GM23248 (cell line): Measurements from ENCODE around the gene DFFB. TPM values are rescaled to one million over a fixed set of nuclear protein-coding genes. Genes with fewer than 3 reads are reported as not detected.

ENCODE experiments used
- DNase-seq: peaks from one replicate; pipeline ENCODE4 v3.0.0-alpha.2; 2015
- H2AFZ ChIP-seq: fragments of 200-600 bp; sonication (generic); 2 replicates; pipeline ENCODE4 v1.6.1; 2016; ENCODE audit warnings: antibody characterized with exemption
- H3F3A ChIP-seq: fragments of 200-600 bp; sonication (generic); 2 replicates; pipeline ENCODE4 v1.6.1; 2016; ENCODE audit warnings: mild to moderate bottlenecking, antibody characterized with exemption, mixed run types; ENCODE audit not compliant: insufficient read depth
- H3K27ac ChIP-seq: fragments of 200-600 bp; sonication (generic); 2 replicates; pipeline ENCODE4 v1.5.1; 2016; ENCODE audit warnings: mild to moderate bottlenecking
- H3K27me3 ChIP-seq: fragments of 200-600 bp; sonication (generic); replicated peaks from 2 replicates; pipeline ENCODE4 v1.6.1; 2016; ENCODE audit warnings: mild to moderate bottlenecking; ENCODE audit not compliant: insufficient read depth
- H3K36me3 ChIP-seq: fragments of 200-600 bp; sonication (generic); 2 replicates; pipeline ENCODE4 v1.6.1; 2016; ENCODE audit warnings: low read depth, mild to moderate bottlenecking
- H3K4me1 ChIP-seq: fragments of 200-600 bp; sonication (generic); 2 replicates; pipeline ENCODE4 v1.6.1; 2016; ENCODE audit warnings: mild to moderate bottlenecking; ENCODE audit not compliant: insufficient read depth
- H3K4me2 ChIP-seq: fragments of 200-600 bp; sonication (generic); one replicate; pipeline ENCODE4 v1.6.1; 2016; ENCODE audit warnings: mild to moderate bottlenecking; ENCODE audit not compliant: unreplicated experiment
- H3K4me3 ChIP-seq: fragments of 200-600 bp; sonication (generic); 2 replicates; pipeline ENCODE4 v1.5.1; 2016; ENCODE audit warnings: mild to moderate bottlenecking
- H3K79me2 ChIP-seq: fragments of 200-600 bp; sonication (generic); 2 replicates; pipeline ENCODE4 v1.6.1; 2016; ENCODE audit warnings: mild to moderate bottlenecking; ENCODE audit not compliant: insufficient read depth
- H3K9ac ChIP-seq: fragments of 200-600 bp; sonication (generic); 2 replicates; pipeline ENCODE4 v1.6.1; 2016; ENCODE audit warnings: mild to moderate bottlenecking
- H3K9me2 ChIP-seq: fragments of 200-600 bp; sonication (generic); 2 replicates; pipeline ENCODE4 v1.6.1; 2016; ENCODE audit warnings: mixed run types, mild to moderate bottlenecking, moderate library complexity; ENCODE audit not compliant: insufficient read depth
- H3K9me3 ChIP-seq: fragments of 200-600 bp; sonication (generic); one replicate; pipeline ENCODE4 v1.6.1; 2017; ENCODE audit warnings: low read depth
- H4K20me1 ChIP-seq: fragments of 200-600 bp; sonication (generic); 2 replicates; pipeline ENCODE4 v1.6.0; 2016; ENCODE audit not compliant: insufficient read depth
- EZH2 ChIP-seq: fragments of 200-600 bp; sonication (generic); IDR thresholded peaks from 2 replicates; pipeline ENCODE4 v1.6.1; 2018; ENCODE audit warnings: antibody characterized with exemption, mild to moderate bottlenecking; ENCODE audit not compliant: insufficient read depth, poor library complexity, severe bottlenecking
- EZH2phosphoT487 ChIP-seq: fragments of 200-600 bp; sonication (generic); IDR thresholded peaks from 2 replicates; pipeline ENCODE4 v1.6.1; 2018; ENCODE audit warnings: antibody characterized with exemption, moderate library complexity, mild to moderate bottlenecking, low read depth; ENCODE audit not compliant: insufficient read depth
- WGBS, 2 experiments: methylation state at CpG; one replicate each; pipeline ENCODE4 v1.1.6; 2015 to 2017; ENCODE audit warnings: low lambda C conversion rate in 2 of 2, low coverage in 1 of 2; ENCODE audit errors: missing lambda C conversion rate in 2 of 2; 5-methylcytosine and 5-hydroxymethylcytosine counted together
- in situ Hi-C: fragments of 300-500 bp; cut with MboI; formaldehyde crosslinking; loops from 2 replicates; pipeline ENCODE4 v1.15.0; 2020
- polyA plus RNA-seq: library from polyadenylated mRNA; unstranded; fragments of >200 nt; fragmentation: Nextera tagmentation; extraction: Ambion mirVana; gene quantifications from 2 replicates; pipeline ENCODE4 v1.2.1, GENCODE V29; 2016
- total RNA-seq: library from RNA; depleted of rRNA; stranded (reverse); fragments of >200 nt; shearing (Covaris generic); gene quantifications from 2 replicates; pipeline ENCODE4 v1.2.3, GENCODE V29; 2014

The DFFB gene
- total and polyA plus RNA-seq, 2 experiments from 2014 or later = 3.2 to 18.3 TPM

DNA sequence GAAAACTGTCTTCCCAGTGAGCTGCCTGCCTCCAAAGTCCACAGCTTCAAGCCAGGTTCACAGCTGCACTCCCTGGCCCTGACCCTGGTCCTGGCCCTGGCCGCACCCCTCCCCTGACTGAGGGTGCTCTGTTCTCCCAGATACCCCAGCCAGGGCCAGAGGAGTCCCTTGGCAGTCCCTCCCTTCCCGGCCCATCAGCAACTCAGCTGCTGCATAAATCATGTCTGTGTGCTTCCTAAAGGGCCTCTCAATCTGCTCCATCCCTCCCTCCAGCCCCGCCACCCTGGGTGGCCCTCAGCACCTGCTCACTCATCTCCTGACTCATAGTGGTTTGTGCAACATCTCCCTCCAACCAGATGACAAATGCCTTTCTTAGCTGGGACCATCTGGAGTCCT is 67.5 kb downstream of the DFFB start:
- H3K27ac ChIP-seq = no peak overlapping the region
- H3K36me3 ChIP-seq = no peaks in the 10 kb centered on the region
- no peaks in the 10 kb centered on the region for H3K9me3 ChIP-seq
- H3K4me3 ChIP-seq = no peak overlapping the region
- H3K9ac ChIP-seq = no peak overlapping the region
- peak; percentile 19 for DNase-seq
- in situ Hi-C loops = loop anchor here (25.0 kb wide), 1 partner anchor 1987 kb away; no protein-coding TSS in a partner anchor
- 54 to 58% methylated on average over 3 of the region's 3 CpGs for WGBS, 2 experiments
- no peaks in the 10 kb centered on the region for H3K9me2 ChIP-seq
- no peaks in the 10 kb centered on the region for H3K4me1 ChIP-seq
- H3K4me2 ChIP-seq = no peak overlapping the region
- no peaks in the 10 kb centered on the region for H3F3A ChIP-seq
- H4K20me1 ChIP-seq = no peaks in the 10 kb centered on the region
- H3K79me2 ChIP-seq = no peaks in the 10 kb centered on the region
- no peak overlapping the region for H2AFZ ChIP-seq
- no peak for TF ChIP-seq EZH2phosphoT487
- no peak for TF ChIP-seq EZH2
- H3K27me3 ChIP-seq = peaks cover 4% of the 10 kb centered on the region; the same call in 1 of the 2 replicates

DNA sequence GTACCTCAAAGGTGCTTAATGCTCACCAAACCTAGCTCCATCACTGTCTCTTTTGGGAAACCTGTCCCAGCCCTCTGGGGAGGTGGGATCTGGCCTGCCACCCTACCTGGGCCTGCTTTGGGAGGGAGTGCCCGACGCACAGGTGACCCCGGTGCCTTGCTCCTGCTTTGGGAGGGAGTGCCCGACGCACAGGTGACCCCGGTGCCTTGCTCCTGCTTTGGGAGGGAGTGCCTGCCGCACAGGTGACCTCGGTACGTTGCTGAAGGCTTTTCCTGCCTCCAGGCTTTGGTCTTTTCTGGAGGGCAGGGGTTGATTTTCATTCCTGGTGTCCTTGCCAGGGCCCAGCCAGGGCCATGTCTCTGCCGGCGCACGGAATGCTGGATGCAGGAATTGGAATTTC is 68.0 kb downstream of the DFFB start:
- Histone ChIP-seq H3K9me2 (no peaks in the 10 kb centered on the region), H3F3A (no peaks in the 10 kb centered on the region), H2AFZ (no peak overlapping the region), H3K79me2 (no peaks in the 10 kb centered on the region), H3K4me3 (no peak overlapping the region), H3K9me3 (no peaks in the 10 kb centered on the region), H3K4me2 (no peak overlapping the region), H3K9ac (no peak overlapping the region), H3K27me3 (peaks cover 4% of the 10 kb centered on the region; the same call in 1 of the 2 replicates), H3K36me3 (no peaks in the 10 kb centered on the region), H3K27ac (no peak overlapping the region), H4K20me1 (no peaks in the 10 kb centered on the region), H3K4me1 (no peaks in the 10 kb centered on the region)
- no peak for TF ChIP-seq EZH2
- TF ChIP-seq EZH2phosphoT487 = no peak
- DNase-seq = no peak
- in situ Hi-C loops = no loop called here
- WGBS, 2 experiments = 71 to 73% methylated on average over 12 of the region's 12 CpGs

DNA sequence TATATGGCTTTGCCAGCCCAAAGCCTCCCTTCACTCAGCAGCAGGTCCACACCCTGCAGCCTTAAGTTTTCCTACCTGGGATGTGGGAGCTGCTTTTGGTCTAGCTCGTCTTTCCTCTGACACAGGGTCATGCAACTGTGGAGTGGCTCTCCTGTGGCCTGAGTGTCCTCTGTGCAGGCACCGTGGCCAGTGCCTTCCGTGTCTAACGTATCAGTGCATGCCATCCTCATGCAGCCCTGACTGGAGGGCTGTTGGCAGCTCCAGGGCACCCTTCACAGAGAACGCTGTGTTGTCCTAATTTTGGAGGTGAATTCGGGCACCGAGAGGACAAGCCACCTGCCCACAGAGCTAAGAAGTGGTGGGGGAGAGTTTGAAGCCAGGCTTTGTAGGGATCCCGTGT is 68.5 kb downstream of the DFFB start:
- Histone ChIP-seq H2AFZ (no peak overlapping the region), H3K4me3 (no peak overlapping the region), H3K27me3 (peaks cover 4% of the 10 kb centered on the region; the same call in 1 of the 2 replicates), H3K36me3 (no peaks in the 10 kb centered on the region), H3K9me3 (no peaks in the 10 kb centered on the region), H3K4me2 (no peak overlapping the region), H3F3A (no peaks in the 10 kb centered on the region), H3K4me1 (no peaks in the 10 kb centered on the region), H3K79me2 (no peaks in the 10 kb centered on the region), H3K27ac (no peak overlapping the region), H4K20me1 (no peaks in the 10 kb centered on the region), H3K9ac (no peak overlapping the region), H3K9me2 (no peaks in the 10 kb centered on the region)
- DNase-seq = no peak
- in situ Hi-C loops = no loop called here
- WGBS, 2 experiments = 48 to 52% methylated on average over 8 of the region's 8 CpGs
- no peak for TF ChIP-seq EZH2phosphoT487
- TF ChIP-seq EZH2 = no peak

DNA sequence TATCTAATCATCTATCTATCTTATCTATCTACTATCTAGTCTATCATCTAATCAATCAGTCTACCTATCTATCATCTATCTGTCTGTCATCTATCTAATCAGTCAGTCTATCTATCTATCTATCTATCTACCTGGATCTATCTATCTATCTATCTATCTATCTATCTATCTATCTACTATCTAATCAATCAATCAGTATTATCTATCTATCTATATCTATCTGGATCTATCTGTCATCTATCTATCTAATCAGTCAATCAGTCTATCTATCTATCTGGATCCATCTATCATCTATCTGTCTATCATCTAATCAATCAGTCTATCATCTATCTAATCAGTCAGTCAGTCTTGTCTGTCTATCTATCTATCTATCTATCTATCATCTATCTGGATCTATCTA is 69.7 kb downstream of the DFFB start:
- Histone ChIP-seq H3K4me3 (no peak overlapping the region), H3K79me2 (no peaks in the 10 kb centered on the region), H3K27me3 (peaks cover 4% of the 10 kb centered on the region; the same call in 1 of the 2 replicates), H2AFZ (no peak overlapping the region), H4K20me1 (no peaks in the 10 kb centered on the region), H3K9ac (no peak overlapping the region), H3F3A (no peaks in the 10 kb centered on the region), H3K4me1 (no peaks in the 10 kb centered on the region), H3K4me2 (no peak overlapping the region), H3K9me3 (no peaks in the 10 kb centered on the region), H3K27ac (no peak overlapping the region), H3K9me2 (no peaks in the 10 kb centered on the region), H3K36me3 (no peaks in the 10 kb centered on the region)
- in situ Hi-C loops = no loop called here
- DNase-seq = no peak
- TF ChIP-seq EZH2 (no peak), EZH2phosphoT487 (no peak)

DNA sequence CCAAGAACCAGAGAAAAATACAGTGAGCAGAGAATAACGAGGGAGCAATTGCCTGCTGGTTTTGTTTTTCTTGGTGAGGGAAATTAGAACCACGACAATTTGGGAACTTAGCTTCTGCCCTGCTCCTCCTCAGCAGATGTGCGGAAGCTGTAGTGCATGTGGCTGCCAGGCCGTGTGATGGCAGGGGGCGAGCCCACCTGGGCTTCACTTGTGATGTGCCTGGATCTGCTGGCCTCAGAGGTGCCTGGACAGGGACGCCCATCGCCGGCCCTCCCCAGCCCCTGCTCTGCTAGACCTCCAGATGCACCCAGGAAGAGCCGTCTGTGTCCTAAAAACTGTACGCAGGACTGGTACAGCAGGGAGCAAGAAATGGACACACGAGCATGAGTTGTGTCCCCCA is 71.3 kb downstream of the DFFB start:
- in situ Hi-C loops = no loop called here
- Histone ChIP-seq H3K4me3 (no peak overlapping the region), H3K4me2 (no peak overlapping the region), H3K27ac (no peak overlapping the region), H4K20me1 (no peaks in the 10 kb centered on the region), H2AFZ (no peak overlapping the region), H3K4me1 (no peaks in the 10 kb centered on the region), H3K9me2 (no peaks in the 10 kb centered on the region), H3K9ac (no peak overlapping the region), H3K36me3 (no peaks in the 10 kb centered on the region), H3K79me2 (no peaks in the 10 kb centered on the region), H3K9me3 (no peaks in the 10 kb centered on the region), H3K27me3 (no peaks in the 10 kb centered on the region), H3F3A (no peaks in the 10 kb centered on the region)
- 42 to 47% methylated on average over 10 to 11 of the region's 11 CpGs for WGBS, 2 experiments
- TF ChIP-seq EZH2phosphoT487 (no peak), EZH2 (no peak)
- no peak for DNase-seq
